Peyer's patch (tissue), 4 donors: ENCODE results near the gene MCEE.

Experiments used
- CTCF ChIP-seq, 6 experiments: fragments of 450-650 bp in 4 of 6; fragments of 200-600 bp in 2 of 6; sonication (generic) in 1 of 6; IDR thresholded peaks; one replicate each; pipeline ENCODE4 v1.5.1; 2017 to 2019; ENCODE audit warnings: antibody characterized with exemption in 6 of 6, mild to moderate bottlenecking in 3 of 6, moderate library complexity in 1 of 6
- POLR2A ChIP-seq, 2 donors: fragments of 450-650 bp; IDR thresholded peaks; one replicate each; pipeline ENCODE4 v1.5.1; 2017; ENCODE audit warnings: antibody characterized with exemption in 2 of 2, mild to moderate bottlenecking in 2 of 2, moderate library complexity in 2 of 2

GRCh38 chr2:71063216-71063615 lies 66.8 kb downstream of the MCEE start:
- no peak for TF ChIP-seq CTCF (IDR thresholded peaks at IDR 0.05)
- TF ChIP-seq POLR2A (IDR thresholded peaks at IDR 0.05) = no peak
